GM10266 (cell line): ENCODE results near the gene C1GALT1C1L.
"Not testable (repeated sequence)": the region's sequence is repeated elsewhere in the genome, so short reads cannot be mapped to it uniquely, and the experiment has no call there.

Experiments
- DNase-seq: peaks from one replicate; pipeline ENCODE4 v3.0.0; 2012; ENCODE audit errors: extremely low spot score
- TF ChIP-seq, protein P1 (sequence below): IDR thresholded peaks from 2 replicates; pipeline ENCODE4 v1.5.1; 2012; ENCODE audit warnings: mild to moderate bottlenecking, low read depth; ENCODE audit not compliant: control insufficient read depth, insufficient read depth; ENCODE audit errors: missing control alignments

The C1GALT1C1L gene

GRCh38 chr2:43653506-43653905 lies 22.7 kb downstream of the C1GALT1C1L start:
- DNase-seq = no peak
- TF ChIP-seq, protein P1, sequence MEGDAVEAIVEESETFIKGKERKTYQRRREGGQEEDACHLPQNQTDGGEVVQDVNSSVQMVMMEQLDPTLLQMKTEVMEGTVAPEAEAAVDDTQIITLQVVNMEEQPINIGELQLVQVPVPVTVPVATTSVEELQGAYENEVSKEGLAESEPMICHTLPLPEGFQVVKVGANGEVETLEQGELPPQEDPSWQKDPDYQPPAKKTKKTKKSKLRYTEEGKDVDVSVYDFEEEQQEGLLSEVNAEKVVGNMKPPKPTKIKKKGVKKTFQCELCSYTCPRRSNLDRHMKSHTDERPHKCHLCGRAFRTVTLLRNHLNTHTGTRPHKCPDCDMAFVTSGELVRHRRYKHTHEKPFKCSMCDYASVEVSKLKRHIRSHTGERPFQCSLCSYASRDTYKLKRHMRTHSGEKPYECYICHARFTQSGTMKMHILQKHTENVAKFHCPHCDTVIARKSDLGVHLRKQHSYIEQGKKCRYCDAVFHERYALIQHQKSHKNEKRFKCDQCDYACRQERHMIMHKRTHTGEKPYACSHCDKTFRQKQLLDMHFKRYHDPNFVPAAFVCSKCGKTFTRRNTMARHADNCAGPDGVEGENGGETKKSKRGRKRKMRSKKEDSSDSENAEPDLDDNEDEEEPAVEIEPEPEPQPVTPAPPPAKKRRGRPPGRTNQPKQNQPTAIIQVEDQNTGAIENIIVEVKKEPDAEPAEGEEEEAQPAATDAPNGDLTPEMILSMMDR = no peak

GRCh38 chr2:43648994-43649701 lies 27.1 kb downstream of the C1GALT1C1L start:
- TF ChIP-seq, protein P1 = no peak
- DNase-seq = no peak

DNA sequence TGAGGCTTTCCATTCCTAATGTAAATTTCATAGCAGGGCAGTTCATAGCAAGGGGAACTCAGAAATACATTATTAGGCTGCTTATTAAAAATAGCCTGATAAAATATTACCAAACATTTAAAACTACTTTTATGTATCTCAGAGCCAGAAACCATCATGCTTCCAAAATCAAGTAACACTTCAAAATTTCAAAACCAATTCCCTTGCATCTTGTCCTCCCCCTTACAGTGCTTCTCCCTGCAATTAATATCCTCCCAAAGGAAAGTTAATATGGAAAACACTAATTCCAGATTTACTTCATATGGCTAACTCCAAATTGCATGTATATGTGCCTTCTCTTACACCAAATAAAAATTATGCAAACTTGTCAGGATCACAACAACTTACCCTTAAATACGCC lies 32.5 kb downstream of the C1GALT1C1L start:
- TF ChIP-seq, protein P1 = no peak
- DNase-seq = no peak

DNA sequence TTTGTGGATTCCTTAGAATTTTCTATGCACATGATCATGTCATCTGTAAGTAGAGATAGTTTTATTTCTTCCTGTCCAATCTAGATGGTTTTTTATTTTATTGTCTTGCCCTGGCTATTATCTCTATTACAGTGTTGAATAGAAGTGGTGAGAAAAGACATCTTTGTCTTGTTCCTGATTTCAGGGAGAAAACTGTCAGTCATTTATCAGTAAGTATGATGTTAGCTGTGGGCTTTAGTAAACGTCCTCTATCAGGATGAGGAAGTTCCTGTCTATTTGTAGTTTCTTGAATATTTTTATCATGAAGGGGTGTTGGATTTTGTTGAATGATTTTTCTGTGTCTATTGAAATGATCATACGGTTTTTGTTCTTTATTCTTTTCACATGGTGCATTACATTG lies 33.9 kb downstream of the C1GALT1C1L start:
- DNase-seq = no peak
- TF ChIP-seq, protein P1 = no peak

DNA sequence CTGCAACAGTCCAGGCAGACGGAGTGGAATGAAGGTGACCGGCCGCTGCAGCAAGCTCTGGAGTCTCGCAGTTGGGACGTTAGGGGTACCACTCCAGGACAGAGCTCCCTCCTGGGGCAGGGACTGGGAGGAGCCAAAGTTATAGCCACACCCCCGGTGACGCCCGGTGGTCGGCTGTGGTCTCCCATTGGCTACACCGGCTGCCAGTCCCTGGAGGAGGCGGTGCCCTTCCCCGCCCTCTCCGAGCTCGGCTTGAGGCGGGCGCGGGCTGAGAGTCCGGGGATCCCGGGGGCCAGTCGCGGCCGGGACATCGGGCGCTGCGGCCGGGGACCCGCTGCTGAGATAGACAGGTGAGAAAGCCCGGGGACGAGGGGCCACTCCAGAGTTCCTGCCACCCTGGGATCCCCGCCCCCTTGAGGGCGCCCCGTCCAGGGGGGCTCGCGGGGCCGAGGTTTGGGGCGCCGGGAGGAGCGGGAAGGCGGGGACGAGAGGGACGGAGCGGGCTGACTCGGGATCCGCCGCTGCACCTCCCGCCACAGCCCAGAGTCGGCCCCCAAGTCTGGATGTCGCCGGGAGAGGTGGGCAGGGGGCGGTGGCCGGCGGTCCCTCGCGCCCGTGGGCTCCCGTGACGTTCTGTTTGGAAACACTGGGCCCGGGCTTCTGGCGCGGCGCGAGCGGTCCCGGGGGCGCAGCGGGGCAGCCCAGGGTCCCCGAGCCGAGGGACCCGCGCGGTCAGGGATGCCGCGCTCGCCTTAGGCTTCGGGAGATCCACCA lies 39.0 kb downstream of the C1GALT1C1L start, which contains the start of gene PLEKHH2:
Gene PLEKHH2, plus strand, starts transcription at position 231 of the 774 bp plus-strand sequence. CDS start 7,414 bp downstream, outside the sequence.
- TF ChIP-seq, protein P1 = no peak
- peak; percentile 97 for DNase-seq

DNA sequence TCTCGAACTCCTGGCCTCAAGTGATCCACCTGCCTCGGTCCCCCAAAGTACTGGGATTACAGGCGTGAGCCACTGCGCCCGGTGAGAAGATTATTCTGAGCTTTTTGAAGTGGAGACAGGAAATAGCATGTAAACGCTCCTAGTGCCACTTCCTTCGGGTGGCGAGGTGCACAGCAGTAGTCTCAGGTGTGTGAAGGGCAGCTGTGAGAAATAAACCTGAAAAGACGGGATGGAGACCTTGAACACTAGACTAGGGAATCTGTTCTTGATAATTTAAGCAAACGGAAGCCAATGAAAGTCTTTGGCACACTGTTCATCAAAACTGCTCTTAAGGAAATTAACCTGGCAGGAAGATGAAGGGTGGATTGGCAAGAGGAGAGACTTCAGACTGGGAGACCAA lies 39.6 kb downstream of the C1GALT1C1L start:
- peak; percentile 7 for DNase-seq

GRCh38 chr2:43636153-43636552 lies 40.1 kb downstream of the C1GALT1C1L start:
- not testable (repeated sequence) for DNase-seq

More for the DNA sequence above, 39.6 kb downstream of the C1GALT1C1L start:
- TF ChIP-seq, protein P1 = no peak
